Adrenal gland (tissue), 5 donors: ENCODE data around the gene FBLN2.

Experiments
- POLR2A ChIP-seq, 2 donors: fragments of 450-650 bp; IDR thresholded peaks; one replicate each; pipeline ENCODE4 v1.6.1; 2017; ENCODE audit warnings: antibody characterized with exemption in 2 of 2, mild to moderate bottlenecking in 2 of 2, moderate library complexity in 1 of 2
- TF ChIP-seq, protein P1 (sequence below), 6 experiments: fragments of 450-650 bp in 4 of 6; fragments of 200-600 bp in 2 of 6; sonication (generic) in 1 of 6; IDR thresholded peaks; 1 replicate in 5 of 6; 2 replicates in 1 of 6; pipeline versions ENCODE4 v1.5.1 to v1.8.0; 2016 to 2021; ENCODE audit warnings: antibody characterized with exemption in 6 of 6, mild to moderate bottlenecking in 2 of 6, moderate library complexity in 1 of 6
- donor health status: DM: no; HTN: no; CAD: no.

DNA sequence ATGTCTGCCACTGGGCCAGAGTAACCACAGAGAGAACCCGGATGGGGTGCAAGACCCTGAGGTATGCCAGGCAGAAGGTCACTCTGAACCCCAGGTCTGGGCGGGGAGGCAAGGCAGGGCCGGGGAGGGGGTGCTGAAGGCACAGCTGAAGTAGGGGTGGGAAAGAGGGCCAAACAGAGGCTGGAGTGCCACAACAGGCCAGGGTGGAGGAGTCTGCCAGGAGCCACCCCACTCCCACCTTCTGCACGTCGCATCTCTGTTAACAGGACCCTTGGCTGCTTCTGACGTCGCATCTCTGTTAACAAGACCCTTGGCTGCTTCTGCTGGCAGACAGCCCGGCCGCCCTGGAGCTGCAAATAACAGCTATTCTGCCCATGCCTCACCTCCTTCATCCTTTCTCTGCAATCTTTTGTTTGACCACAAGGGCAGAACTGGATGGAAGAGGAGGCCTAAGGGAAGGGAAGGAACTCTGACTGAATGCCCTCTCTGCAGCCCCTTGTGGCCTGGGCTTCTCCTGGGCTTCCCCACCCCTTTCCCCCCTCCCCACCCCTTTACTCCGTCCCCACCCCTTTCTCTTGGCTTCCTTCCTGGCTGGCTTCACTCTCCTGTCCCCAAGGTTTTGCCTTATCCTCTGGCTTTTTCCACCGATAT lies 20.6 kb upstream of the FBLN2 start:
- TF ChIP-seq, protein P1, sequence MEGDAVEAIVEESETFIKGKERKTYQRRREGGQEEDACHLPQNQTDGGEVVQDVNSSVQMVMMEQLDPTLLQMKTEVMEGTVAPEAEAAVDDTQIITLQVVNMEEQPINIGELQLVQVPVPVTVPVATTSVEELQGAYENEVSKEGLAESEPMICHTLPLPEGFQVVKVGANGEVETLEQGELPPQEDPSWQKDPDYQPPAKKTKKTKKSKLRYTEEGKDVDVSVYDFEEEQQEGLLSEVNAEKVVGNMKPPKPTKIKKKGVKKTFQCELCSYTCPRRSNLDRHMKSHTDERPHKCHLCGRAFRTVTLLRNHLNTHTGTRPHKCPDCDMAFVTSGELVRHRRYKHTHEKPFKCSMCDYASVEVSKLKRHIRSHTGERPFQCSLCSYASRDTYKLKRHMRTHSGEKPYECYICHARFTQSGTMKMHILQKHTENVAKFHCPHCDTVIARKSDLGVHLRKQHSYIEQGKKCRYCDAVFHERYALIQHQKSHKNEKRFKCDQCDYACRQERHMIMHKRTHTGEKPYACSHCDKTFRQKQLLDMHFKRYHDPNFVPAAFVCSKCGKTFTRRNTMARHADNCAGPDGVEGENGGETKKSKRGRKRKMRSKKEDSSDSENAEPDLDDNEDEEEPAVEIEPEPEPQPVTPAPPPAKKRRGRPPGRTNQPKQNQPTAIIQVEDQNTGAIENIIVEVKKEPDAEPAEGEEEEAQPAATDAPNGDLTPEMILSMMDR (IDR thresholded peaks at IDR 0.05), result no peak
- TF ChIP-seq POLR2A (IDR thresholded peaks at IDR 0.05), result no peak
